HEK293 (cell line): Measurements from ENCODE around the gene DDX27.

Source experiments
- CTCF ChIA-PET: fragments of 350-600 bp; formaldehyde crosslinking; extraction: SDS; loops from one replicate; lab custom pipeline; 2021; ENCODE audit warnings: antibody characterized with exemption; lab: Yijun Ruan, JAX
- POLR2A ChIA-PET: fragments of 300-600 bp; formaldehyde crosslinking; extraction: SDS; loops from one replicate; lab custom pipeline; 2020; ENCODE audit warnings: antibody characterized with exemption, inconsistent platforms; lab: Yijun Ruan, JAX
- H3K27ac ChIP-seq: fragments of 200-500 bp; sonication (Bioruptor generic); 2 replicates; pipeline ENCODE4 v1.5.1; 2014; ENCODE audit warnings: low read depth, low read length, control low read depth, inconsistent platforms; ENCODE audit errors: extremely low read depth
- H3K36me3 ChIP-seq, 2 experiments: fragments of 200-500 bp in 1 of 2; sonication (Bioruptor generic) in 1 of 2; 1 replicate in 1 of 2; 2 replicates in 1 of 2; pipeline ENCODE4 v1.5.1; 2014 to 2017; ENCODE audit warnings: inconsistent platforms in 2 of 2, low read length in 2 of 2; ENCODE audit not compliant: control insufficient read depth in 2 of 2, insufficient read depth in 1 of 2
- H3K4me1 ChIP-seq: fragments of 200-500 bp; sonication (Bioruptor generic); 2 replicates; pipeline ENCODE4 v1.5.1; 2014; ENCODE audit warnings: mild to moderate bottlenecking, low read length, inconsistent platforms; ENCODE audit not compliant: control insufficient read depth, insufficient read depth
- H3K4me3 ChIP-seq: 2 replicates; pipeline ENCODE4 v1.5.1; 2011; ENCODE audit warnings: low read depth, mild to moderate bottlenecking, control low read depth, low read length, moderate library complexity
- H3K9me3 ChIP-seq: fragments of 200-500 bp; sonication (Bioruptor generic); 2 replicates; pipeline ENCODE4 v1.5.1; 2014; ENCODE audit warnings: low read depth, low read length, inconsistent platforms; ENCODE audit not compliant: control insufficient read depth, insufficient read depth
- GLIS2 ChIP-seq: fragments of 450-650 bp; formaldehyde crosslinking; IDR thresholded peaks from 2 replicates; pipeline ENCODE4 v1.5.1; 2016; ENCODE audit warnings: missing biosample characterization, missing genetic modification characterization
- OSR2 ChIP-seq: fragments of 450-650 bp; formaldehyde crosslinking; IDR thresholded peaks from 2 replicates; pipeline ENCODE4 v1.5.1; 2016; ENCODE audit warnings: missing biosample characterization, missing genetic modification characterization
- SCRT2 ChIP-seq: fragments of 450-650 bp; formaldehyde crosslinking; IDR thresholded peaks from 2 replicates; pipeline ENCODE4 v1.5.1; 2016; ENCODE audit warnings: missing biosample characterization, missing genetic modification characterization
- SP7 ChIP-seq: fragments of 450-650 bp; formaldehyde crosslinking; IDR thresholded peaks from 2 replicates; pipeline ENCODE4 v1.5.1; 2016; ENCODE audit warnings: missing biosample characterization, missing genetic modification characterization
- ZBTB1 ChIP-seq: fragments of 450-650 bp; formaldehyde crosslinking; IDR thresholded peaks from 2 replicates; pipeline ENCODE4 v1.5.1; 2016; ENCODE audit warnings: missing biosample characterization, missing genetic modification characterization
- ZBTB20 ChIP-seq: fragments of 450-650 bp; formaldehyde crosslinking; IDR thresholded peaks from 2 replicates; pipeline ENCODE4 v1.5.1; 2016; ENCODE audit warnings: missing biosample characterization, missing genetic modification characterization
- ZBTB7A ChIP-seq: fragments of 450-650 bp; formaldehyde crosslinking; IDR thresholded peaks from 2 replicates; pipeline ENCODE4 v1.5.1; 2016; ENCODE audit warnings: low read depth, missing biosample characterization, missing genetic modification characterization
- ZNF114 ChIP-seq: fragments of 450-650 bp; formaldehyde crosslinking; IDR thresholded peaks from 2 replicates; pipeline ENCODE4 v1.5.0; 2017; ENCODE audit warnings: missing biosample characterization, missing genetic modification characterization
- ZNF132 ChIP-seq: fragments of 450-650 bp; formaldehyde crosslinking; IDR thresholded peaks from 2 replicates; pipeline ENCODE4 v1.5.1; 2017; ENCODE audit warnings: missing biosample characterization, missing genetic modification characterization, borderline replicate concordance
- ZNF138 ChIP-seq: fragments of 450-650 bp; formaldehyde crosslinking; IDR thresholded peaks from 2 replicates; pipeline ENCODE4 v1.5.1; 2016; ENCODE audit warnings: missing biosample characterization, missing genetic modification characterization, borderline replicate concordance
- ZNF157 ChIP-seq: fragments of 450-650 bp; formaldehyde crosslinking; IDR thresholded peaks from 2 replicates; pipeline ENCODE4 v1.5.1; 2016; ENCODE audit warnings: missing biosample characterization, missing genetic modification characterization
- ZNF211 ChIP-seq: fragments of 450-650 bp; formaldehyde crosslinking; IDR thresholded peaks from 2 replicates; pipeline ENCODE4 v1.5.1; 2016; ENCODE audit warnings: low read depth, missing biosample characterization, missing genetic modification characterization
- ZNF214 ChIP-seq: fragments of 450-650 bp; formaldehyde crosslinking; IDR thresholded peaks from 2 replicates; pipeline ENCODE4 v1.5.1; 2017; ENCODE audit warnings: missing biosample characterization, mild to moderate bottlenecking, missing genetic modification characterization, borderline replicate concordance
- ZNF248 ChIP-seq: fragments of 450-650 bp; formaldehyde crosslinking; IDR thresholded peaks from 2 replicates; pipeline ENCODE4 v1.5.1; 2017; ENCODE audit warnings: missing biosample characterization, missing genetic modification characterization
- ZNF292 ChIP-seq: fragments of 450-650 bp; formaldehyde crosslinking; IDR thresholded peaks from 2 replicates; pipeline ENCODE4 v1.5.1; 2016; ENCODE audit warnings: low read depth, missing biosample characterization, missing genetic modification characterization, borderline replicate concordance
- ZNF311 ChIP-seq: fragments of 450-650 bp; formaldehyde crosslinking; IDR thresholded peaks from 2 replicates; pipeline ENCODE4 v1.5.1; 2017; ENCODE audit warnings: missing biosample characterization, missing genetic modification characterization, borderline replicate concordance
- ZNF394 ChIP-seq: fragments of 450-650 bp; formaldehyde crosslinking; IDR thresholded peaks from 2 replicates; pipeline ENCODE4 v1.5.1; 2016; ENCODE audit warnings: missing biosample characterization, missing genetic modification characterization, mild to moderate bottlenecking, moderate library complexity, borderline replicate concordance
- ZNF501 ChIP-seq: fragments of 450-650 bp; formaldehyde crosslinking; IDR thresholded peaks from 2 replicates; pipeline ENCODE4 v1.5.1; 2016; ENCODE audit warnings: missing biosample characterization, missing genetic modification characterization
- ZNF558 ChIP-seq: fragments of 450-650 bp; formaldehyde crosslinking; IDR thresholded peaks from 2 replicates; pipeline ENCODE4 v1.5.1; 2016; ENCODE audit warnings: missing biosample characterization, missing genetic modification characterization
- ZNF560 ChIP-seq: fragments of 450-650 bp; formaldehyde crosslinking; IDR thresholded peaks from 2 replicates; pipeline ENCODE4 v1.5.1; 2017; ENCODE audit warnings: missing biosample characterization, missing genetic modification characterization, borderline replicate concordance
- ZNF600 ChIP-seq: fragments of 450-650 bp; formaldehyde crosslinking; IDR thresholded peaks from 2 replicates; pipeline ENCODE4 v1.5.1; 2016; ENCODE audit warnings: missing biosample characterization, missing genetic modification characterization
- ZNF626 ChIP-seq: fragments of 450-650 bp; sonication (Bioruptor Pico); formaldehyde crosslinking; IDR thresholded peaks from 2 replicates; pipeline ENCODE4 v1.5.1; 2018; ENCODE audit warnings: missing biosample characterization, missing genetic modification characterization, inconsistent platforms
- ZNF707 ChIP-seq: fragments of 450-650 bp; formaldehyde crosslinking; IDR thresholded peaks from 2 replicates; pipeline ENCODE4 v1.5.1; 2016; ENCODE audit warnings: missing biosample characterization, missing genetic modification characterization
- ZNF777 ChIP-seq: fragments of 450-650 bp; formaldehyde crosslinking; IDR thresholded peaks from 2 replicates; pipeline ENCODE4 v1.5.1; 2017; ENCODE audit warnings: missing biosample characterization, missing genetic modification characterization, borderline replicate concordance
- ZSCAN18 ChIP-seq: fragments of 450-650 bp; formaldehyde crosslinking; IDR thresholded peaks from 2 replicates; pipeline ENCODE4 v1.5.1; 2016; ENCODE audit warnings: missing biosample characterization, missing genetic modification characterization
- TF ChIP-seq, protein P1 (sequence below): fragments of 450-650 bp; formaldehyde crosslinking; IDR thresholded peaks from 2 replicates; pipeline ENCODE4 v1.5.0; 2017; ENCODE audit warnings: missing biosample characterization, missing genetic modification characterization, borderline replicate concordance

DDX27 gene

DNA sequence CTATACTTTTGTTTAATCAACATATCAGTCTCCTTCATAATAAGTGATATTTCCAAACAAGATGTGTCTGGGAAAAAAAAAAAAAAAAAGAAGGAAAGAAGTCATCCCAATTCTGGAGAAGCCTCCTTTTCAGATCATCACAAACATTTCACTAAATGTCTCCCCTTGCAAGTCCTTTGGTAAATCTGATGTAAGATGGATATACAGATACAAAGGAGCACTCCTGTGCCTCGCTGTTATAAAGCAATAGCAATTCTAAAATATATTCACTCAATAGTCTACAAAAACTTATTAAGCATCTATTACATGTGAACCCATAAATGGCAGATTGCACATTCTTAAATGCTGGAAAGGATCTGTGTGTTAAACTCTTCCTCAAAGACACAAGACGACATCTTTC lies 48.5 kb upstream of the DDX27 start:
- no peak overlapping the region for H3K4me3 ChIP-seq
- POLR2A ChIA-PET = interaction anchor here (0.5 to 0.6 kb wide), 2 partner anchors 13 to 63 kb away, joined by 3 read pairs; no protein-coding TSS in a partner anchor
- TF ChIP-seq ZNF626 (tag by site-specific recombination) = no peak
- peak; percentile 96 for TF ChIP-seq ZNF558
- TF ChIP-seq, all 188 proteins: peak for 1
- H3K4me1 ChIP-seq = peaks cover 15% of the 10 kb centered on the region
- no peaks in the 10 kb centered on the region for H3K9me3 ChIP-seq
- CTCF ChIA-PET = interaction anchor here (0.6 kb wide), 1 partner anchor 31 kb away, joined by 5 read pairs; no protein-coding TSS in a partner anchor
- H3K27ac ChIP-seq = no peak overlapping the region
- H3K36me3 ChIP-seq = peaks cover 3 to 15% of the 10 kb centered on the region in 2 experiments; a peak in 2 of 3 replicates

GRCh38 chr20:49171909-49172308 lies 47.3 kb upstream of the DDX27 start:
- Histone ChIP-seq H3K36me3 (peaks cover 3 to 13% of the 10 kb centered on the region in 2 experiments; a peak in 2 of 3 replicates), H3K27ac (no peak overlapping the region), H3K9me3 (no peaks in the 10 kb centered on the region), H3K4me1 (peaks cover 13% of the 10 kb centered on the region), H3K4me3 (no peak overlapping the region)
- CTCF ChIA-PET = no interaction called here
- POLR2A ChIA-PET = no interaction called here
- TF ChIP-seq ZSCAN18 (tag by site-specific recombination) (no peak), ZNF600 (peak; percentile 25; the same call in 1 of the 2 replicates), GLIS2 (tag by site-specific recombination) (no peak), ZNF157 (tag by site-specific recombination) (no peak)
- TF ChIP-seq, protein P1, sequence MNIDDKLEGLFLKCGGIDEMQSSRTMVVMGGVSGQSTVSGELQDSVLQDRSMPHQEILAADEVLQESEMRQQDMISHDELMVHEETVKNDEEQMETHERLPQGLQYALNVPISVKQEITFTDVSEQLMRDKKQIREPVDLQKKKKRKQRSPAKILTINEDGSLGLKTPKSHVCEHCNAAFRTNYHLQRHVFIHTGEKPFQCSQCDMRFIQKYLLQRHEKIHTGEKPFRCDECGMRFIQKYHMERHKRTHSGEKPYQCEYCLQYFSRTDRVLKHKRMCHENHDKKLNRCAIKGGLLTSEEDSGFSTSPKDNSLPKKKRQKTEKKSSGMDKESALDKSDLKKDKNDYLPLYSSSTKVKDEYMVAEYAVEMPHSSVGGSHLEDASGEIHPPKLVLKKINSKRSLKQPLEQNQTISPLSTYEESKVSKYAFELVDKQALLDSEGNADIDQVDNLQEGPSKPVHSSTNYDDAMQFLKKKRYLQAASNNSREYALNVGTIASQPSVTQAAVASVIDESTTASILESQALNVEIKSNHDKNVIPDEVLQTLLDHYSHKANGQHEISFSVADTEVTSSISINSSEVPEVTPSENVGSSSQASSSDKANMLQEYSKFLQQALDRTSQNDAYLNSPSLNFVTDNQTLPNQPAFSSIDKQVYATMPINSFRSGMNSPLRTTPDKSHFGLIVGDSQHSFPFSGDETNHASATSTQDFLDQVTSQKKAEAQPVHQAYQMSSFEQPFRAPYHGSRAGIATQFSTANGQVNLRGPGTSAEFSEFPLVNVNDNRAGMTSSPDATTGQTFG (tag by site-specific recombination) = no peak

- Histone ChIP-seq H3K4me1 (peaks cover 10% of the 10 kb centered on the region), H3K4me3 (no peak overlapping the region), H3K36me3 (peaks cover 3 to 13% of the 10 kb centered on the region in 2 experiments; a peak in 2 of 3 replicates), H3K27ac (no peak overlapping the region), H3K9me3 (no peaks in the 10 kb centered on the region)
- ChIA-PET POLR2A (no interaction called here), CTCF (interaction anchor here (0.7 kb wide), 2 partner anchors 24 to 1609 kb away, joined by 3 read pairs; no protein-coding TSS in a partner anchor)
- no peak for TF ChIP-seq OSR2 (tag by site-specific recombination)
- no peak for TF ChIP-seq ZNF138 (tag by site-specific recombination)
- TF ChIP-seq ZBTB20 = no peak
- TF ChIP-seq ZNF214 = no peak
- TF ChIP-seq ZNF211 (tag by site-specific recombination) = no peak
- no peak for TF ChIP-seq ZNF114 (tag by site-specific recombination)
- TF ChIP-seq ZBTB1 = no peak
- TF ChIP-seq ZNF777 (tag by site-specific recombination) = no peak
- no peak for TF ChIP-seq ZNF248 (tag by site-specific recombination)
- no peak for TF ChIP-seq ZNF707 (tag by site-specific recombination)
- no peak for TF ChIP-seq ZNF311
- no peak for TF ChIP-seq ZNF132 (tag by site-specific recombination)
- TF ChIP-seq ZNF292 (tag by site-specific recombination) = no peak
- TF ChIP-seq ZNF394 (tag by site-specific recombination) = no peak
- no peak for TF ChIP-seq SP7 (tag by site-specific recombination)
- TF ChIP-seq ZNF501 (tag by site-specific recombination) = no peak
- TF ChIP-seq SCRT2 (tag by site-specific recombination) = no peak
- no peak for TF ChIP-seq ZBTB7A
- no peak for TF ChIP-seq ZNF560 (tag by site-specific recombination)
These were observed 46.8 kb upstream of the DDX27 start for GRCh38 chr20:49172413-49172812.
